NCI-H526 treated with DMSO at 0.1 percent for 48 hours (cell line): ENCODE data around the gene LRRC4C.

Experiments
- DNase-seq: peaks from one replicate; lab custom pipeline; 2025; lab: John Stamatoyannopoulos, UW

LRRC4C gene

GRCh38 chr11:40370821-40371616 is 1088.4 kb downstream of the LRRC4C start:
- DNase-seq, result no peak

DNA sequence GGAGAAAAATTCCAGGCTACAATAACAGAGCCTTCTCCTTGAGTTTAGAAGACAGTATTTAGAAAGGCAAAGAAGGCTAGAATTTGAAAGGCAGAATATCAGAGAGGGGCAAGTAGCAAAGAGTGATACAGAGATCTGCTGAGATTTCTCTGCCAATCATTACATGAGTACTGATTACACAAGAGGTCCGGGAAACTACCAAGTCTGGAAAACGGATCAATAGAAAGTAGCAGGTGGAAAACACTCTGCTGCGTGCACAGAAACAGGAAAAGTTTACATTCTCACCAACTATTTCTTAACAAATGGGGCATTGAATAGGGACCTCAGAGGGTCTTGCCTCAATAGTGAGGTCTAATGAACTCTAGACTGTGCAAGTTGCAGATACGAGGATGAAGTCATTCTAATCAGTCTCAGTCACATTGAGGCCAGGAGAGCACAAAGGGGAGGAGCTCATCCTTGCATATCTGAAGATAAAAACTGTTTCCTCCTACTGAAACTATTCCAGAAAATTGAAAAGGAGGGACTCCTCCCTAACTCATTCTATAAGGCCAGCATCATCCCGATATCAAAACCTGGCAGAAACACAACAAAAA is 1099.2 kb downstream of the LRRC4C start:
- DNase-seq, result no peak

GRCh38 chr11:40354121-40354520 is 1105.3 kb downstream of the LRRC4C start:
- no peak for DNase-seq

- DNase-seq, result no peak
These were observed 1118.5 kb downstream of the LRRC4C start for GRCh38 chr11:40340911-40341310.

- no peak for DNase-seq
These were observed 1120.7 kb downstream of the LRRC4C start for GRCh38 chr11:40338739-40339138.

GRCh38 chr11:40338062-40338461 is 1121.4 kb downstream of the LRRC4C start:
- no peak for DNase-seq

DNA sequence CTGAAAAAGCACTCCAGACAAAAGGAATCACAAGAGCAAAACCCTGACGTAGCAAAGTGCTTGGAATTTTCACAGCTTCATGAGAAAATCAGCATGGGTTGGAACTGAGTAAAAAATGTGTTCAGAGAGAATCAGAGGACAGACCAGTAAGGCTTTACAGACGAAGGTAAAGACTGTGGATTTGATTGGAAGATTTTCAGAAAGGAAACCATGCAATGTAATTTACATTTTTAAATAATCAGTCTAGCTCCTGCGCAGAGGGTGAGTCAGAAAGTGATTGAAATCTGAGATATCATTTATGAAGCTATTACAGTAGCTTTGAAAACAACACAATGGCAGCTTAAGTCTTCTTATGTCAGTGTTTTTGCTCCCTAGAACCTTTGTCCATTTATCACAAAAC is 1122.3 kb downstream of the LRRC4C start:
- DNase-seq, result no peak

GRCh38 chr11:40328890-40329614 is 1130.4 kb downstream of the LRRC4C start:
- no peak for DNase-seq

DNA sequence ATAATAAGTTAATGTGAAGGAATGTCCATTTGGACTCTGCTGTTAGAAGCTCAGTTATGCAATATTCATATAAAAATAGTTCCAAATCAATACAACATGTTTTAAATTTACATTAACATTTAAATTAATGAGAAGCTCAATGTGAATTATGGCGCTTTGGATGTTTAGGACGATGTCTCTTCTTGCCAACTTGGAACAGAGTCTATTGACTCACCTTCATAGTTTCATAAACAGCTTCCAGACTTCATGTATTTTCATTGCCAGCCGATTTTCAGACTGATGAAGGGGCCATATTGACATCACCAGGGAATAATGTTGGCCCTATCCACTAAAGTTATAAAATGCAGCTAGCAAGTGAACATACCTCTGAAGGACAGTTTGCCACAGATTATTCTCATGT is 1136.2 kb downstream of the LRRC4C start:
- DNase-seq, result no peak

GRCh38 chr11:40321537-40321936 is 1137.9 kb downstream of the LRRC4C start:
- no peak for DNase-seq

DNA sequence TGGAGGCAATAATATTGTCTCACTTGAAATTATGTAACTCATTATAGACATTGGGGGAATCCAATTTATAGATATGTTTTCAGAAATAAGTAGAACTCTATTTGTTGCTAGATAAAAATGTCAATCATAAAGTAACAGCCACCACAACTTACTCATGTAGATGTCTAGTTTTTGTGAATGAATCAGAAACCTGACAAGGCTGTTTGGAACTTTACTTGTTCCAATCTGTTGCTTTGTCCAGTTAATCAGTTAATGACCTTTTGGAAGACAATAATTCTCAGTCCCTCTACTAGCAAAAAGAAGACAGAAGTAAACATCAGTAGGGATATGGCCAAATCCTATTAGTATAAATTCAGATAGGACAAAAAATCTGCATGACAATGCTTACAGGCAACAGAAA is 1143.3 kb downstream of the LRRC4C start:
- no peak for DNase-seq

GRCh38 chr11:40315122-40315521 is 1144.3 kb downstream of the LRRC4C start:
- no peak for DNase-seq

DNA sequence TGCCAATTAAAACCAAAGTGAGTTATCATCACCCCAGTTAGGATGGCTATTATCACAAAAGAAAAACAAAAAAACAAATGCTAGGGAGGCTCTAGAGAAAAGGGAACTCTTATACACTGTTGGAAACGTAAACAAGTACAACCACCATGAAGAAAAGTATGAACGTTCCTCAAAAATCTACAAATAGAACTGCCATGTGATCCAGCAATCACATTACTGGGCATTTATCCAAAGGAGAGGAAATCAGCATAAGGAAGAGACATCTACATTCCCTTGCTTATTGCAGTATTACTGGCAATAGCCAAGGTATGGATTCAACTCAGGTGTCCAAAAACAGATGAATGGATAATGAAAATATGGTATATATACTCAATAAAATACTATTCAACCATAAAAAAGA is 1145.1 kb downstream of the LRRC4C start:
- DNase-seq, result no peak

GRCh38 chr11:40306938-40307548 is 1152.4 kb downstream of the LRRC4C start:
- DNase-seq, result no peak

DNA sequence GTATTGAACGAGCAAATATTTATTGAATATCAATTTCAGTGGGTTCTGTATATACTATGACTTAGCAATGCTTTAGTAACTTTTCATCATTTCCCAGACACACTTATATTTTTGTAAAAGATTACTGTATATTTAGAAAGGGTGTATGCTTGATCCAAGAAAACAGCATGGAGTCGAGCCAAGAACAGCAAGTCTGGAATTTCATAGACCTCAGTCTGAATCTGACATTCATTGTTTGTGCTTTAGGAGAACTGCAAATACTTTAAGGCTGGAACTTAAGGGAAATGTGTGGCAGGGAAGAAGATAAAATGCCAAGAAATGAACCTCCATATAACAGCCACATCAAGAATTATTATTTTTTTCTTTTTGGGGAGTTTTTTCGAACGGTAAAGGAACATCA is 1156.8 kb downstream of the LRRC4C start:
- DNase-seq, result no peak

DNA sequence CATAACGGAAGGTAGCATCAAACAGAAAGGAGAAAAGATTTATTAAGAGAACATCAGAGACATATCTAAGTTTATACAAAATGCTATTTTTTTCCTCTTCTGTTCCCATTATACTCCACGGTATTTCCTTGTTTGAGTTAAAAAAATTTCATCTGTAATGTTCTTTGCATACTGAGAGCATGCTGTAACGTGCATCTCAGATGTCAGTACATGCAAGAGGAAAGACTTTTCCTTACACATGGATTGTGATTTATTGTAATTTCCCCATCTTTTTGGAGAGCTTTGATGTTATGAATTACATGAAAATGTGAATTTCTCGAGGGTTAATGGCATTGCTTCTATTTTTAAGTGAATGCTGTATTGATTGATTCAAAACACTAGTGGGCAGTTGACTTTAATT is 1164.0 kb downstream of the LRRC4C start:
- DNase-seq, result no peak

GRCh38 chr11:40294741-40295140 is 1164.7 kb downstream of the LRRC4C start:
- no peak for DNase-seq

DNA sequence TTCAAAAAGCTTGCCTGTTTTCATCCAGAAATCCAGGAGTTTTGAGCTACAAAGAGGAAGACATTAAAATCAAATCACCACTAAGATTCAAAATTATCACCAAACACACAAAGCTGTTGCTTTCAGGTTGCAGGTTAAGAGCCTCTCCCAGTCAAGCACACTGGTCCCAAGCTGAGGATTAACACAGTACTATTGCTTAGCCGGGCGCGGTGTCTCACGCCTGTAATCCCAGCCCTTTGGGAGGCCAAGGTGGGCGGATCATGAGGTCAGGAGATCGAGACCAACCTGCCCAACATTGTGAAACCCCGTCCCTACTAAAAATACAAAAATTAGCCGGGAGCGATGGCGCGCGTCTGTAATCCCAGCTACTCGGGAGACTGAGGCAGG is 1165.1 kb downstream of the LRRC4C start:
- DNase-seq, result no peak

- peak; percentile 49 for DNase-seq
These were observed 1165.7 kb downstream of the LRRC4C start for GRCh38 chr11:40293655-40294348.

GRCh38 chr11:40292721-40293508 is 1166.5 kb downstream of the LRRC4C start:
- DNase-seq, result no peak

GRCh38 chr11:40291741-40292140 is 1167.7 kb downstream of the LRRC4C start:
- no peak for DNase-seq
